Stimulated activated CD4-positive, alpha-beta T cell treated with anti-CD3 and anti-CD28 coated beads, TNF-alpha, amount 100 ng/mL, for 48 hours (primary cell): Measurements from ENCODE around the gene TBC1D9B.
"Not testable (repeated sequence)": the region's sequence is repeated elsewhere in the genome, so short reads cannot be mapped to it uniquely, and the experiment has no call there.

Source experiments
- DNase-seq, 3 donors: peaks; one replicate each; pipeline ENCODE4 v3.0.0-alpha.2; 2020; ENCODE audit warnings: low read depth in 3 of 3

Gene TBC1D9B

GRCh38 chr5:179885491-179886090 is 22.1 kb downstream of the TBC1D9B start:
- no peak for DNase-seq

DNA sequence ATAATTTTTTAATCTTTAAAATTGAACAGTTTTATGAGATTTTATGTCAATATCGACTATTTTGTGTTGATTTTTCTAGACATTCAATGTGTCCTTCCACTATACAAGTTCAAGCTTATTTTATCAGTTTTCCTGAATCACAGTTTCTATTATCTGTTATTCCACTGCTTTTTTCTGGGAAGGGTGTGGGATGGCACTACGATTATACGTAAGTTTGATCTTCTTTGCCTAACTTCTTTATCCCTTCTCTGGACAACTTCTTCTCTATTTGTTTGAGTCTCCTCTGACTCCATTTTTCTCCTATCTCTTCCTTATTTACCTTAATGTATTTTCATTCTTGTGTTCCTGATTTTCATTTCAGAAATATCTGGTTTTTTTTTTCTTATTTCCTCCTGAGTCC is 24.5 kb downstream of the TBC1D9B start:
- DNase-seq, result no peak

DNA sequence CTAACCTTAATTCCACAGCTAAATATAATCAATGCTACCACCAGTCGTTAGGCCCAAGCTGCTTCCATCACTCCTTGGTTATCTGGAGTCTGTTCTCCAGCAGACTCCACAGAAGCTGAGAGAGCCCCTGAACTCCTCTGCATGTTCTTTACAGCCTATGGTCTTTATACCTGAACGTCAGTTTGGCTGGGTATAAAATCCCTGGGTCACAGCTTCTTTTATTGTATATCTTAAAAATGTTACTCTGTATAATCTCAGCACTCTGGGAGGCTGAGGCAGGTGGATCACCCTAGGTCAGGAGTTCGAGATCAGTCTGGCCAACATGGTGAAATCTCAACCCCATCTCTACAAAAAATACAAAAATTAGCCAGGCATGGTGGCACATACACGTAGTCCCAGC is 25.4 kb downstream of the TBC1D9B start:
- no peak for DNase-seq

DNA sequence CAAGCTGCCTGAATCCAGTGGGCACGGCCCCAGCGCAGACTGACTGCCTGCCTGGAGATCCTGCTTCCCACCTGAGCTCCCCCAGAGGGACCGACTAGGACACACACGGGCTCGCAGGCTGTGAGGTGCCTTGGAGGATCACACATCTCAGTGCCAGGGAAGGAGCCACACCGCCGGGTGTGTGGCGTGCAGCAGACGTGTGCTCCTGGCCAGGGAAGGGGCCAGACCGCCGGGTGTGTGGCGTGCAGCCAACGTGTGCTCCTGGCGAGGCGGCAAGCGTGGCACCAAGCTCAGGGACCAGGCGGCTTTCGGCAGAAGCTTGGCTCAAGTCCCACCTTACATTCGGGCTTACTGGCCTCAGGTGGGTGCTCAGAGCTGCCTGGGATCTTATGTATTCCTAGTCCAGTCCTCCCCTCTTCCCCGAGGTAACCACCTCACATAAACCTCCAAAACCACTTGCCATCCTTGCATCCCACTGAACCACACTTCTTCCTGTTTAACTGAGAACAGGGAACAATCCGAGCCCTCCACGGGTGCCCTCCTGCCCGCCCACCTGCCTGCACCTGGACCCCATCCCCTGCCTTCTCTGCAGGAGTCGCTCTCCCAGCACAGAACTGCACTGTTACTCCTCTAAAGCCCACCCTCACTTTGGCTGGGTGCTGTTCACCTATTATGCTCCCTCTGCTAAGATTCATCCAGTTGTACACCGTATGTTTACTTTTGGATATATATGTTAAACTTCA is 26.7 kb downstream of the TBC1D9B start:
- DNase-seq, result no peak

- no peak for DNase-seq
These were observed 27.5 kb downstream of the TBC1D9B start for GRCh38 chr5:179880066-179880650.

DNA sequence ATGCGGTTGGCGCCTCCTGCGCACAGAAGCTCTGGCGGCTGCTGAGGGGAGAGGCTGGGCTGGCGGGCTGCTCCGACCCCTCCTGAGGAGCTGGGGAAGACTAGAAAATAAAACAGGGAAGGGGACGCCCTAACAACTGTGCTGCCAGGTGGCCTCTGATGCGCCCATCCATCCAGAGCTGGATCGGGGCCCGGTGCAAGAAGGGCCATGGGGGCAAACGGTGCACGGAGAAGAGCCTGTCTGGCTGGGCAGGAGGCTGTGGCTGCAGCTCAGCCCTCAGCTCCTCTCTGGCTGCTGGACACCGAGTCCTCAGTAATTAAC is 28.0 kb downstream of the TBC1D9B start:
- no peak for DNase-seq

DNA sequence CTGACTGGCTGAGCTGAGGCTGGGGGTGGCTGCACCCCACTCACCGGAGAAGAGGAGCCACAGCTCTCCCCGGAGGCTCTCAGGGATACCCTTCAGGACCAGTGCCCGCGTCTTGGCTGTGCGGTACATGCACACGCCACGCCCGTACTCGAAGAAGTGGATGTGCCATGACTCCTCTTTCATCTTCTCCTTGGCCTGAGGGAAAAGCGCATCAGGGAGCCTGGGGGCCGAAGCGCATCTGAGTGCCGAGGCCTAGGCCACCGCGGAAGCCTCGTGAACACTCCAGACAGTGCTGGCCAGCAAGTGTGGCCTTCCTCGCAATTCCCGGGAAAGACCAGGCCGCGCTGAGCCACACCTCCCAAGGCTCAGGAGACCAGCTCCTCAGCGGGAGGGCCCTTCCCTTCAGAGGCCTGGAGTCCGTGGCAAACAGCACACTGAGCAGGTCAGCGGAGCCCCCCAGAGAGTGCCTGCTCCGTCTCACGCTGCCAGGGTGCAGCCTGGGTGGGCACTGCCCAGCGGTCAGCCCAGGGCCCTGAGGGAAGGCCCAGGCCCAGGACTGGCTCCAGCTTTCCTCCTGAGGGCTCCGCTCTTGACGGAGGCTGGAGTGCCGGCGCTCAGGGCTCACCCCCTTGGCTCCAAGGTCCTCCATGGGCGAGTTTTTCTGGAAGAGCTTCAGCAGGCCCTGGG is 28.6 kb downstream of the TBC1D9B start:
- no peak for DNase-seq

DNA sequence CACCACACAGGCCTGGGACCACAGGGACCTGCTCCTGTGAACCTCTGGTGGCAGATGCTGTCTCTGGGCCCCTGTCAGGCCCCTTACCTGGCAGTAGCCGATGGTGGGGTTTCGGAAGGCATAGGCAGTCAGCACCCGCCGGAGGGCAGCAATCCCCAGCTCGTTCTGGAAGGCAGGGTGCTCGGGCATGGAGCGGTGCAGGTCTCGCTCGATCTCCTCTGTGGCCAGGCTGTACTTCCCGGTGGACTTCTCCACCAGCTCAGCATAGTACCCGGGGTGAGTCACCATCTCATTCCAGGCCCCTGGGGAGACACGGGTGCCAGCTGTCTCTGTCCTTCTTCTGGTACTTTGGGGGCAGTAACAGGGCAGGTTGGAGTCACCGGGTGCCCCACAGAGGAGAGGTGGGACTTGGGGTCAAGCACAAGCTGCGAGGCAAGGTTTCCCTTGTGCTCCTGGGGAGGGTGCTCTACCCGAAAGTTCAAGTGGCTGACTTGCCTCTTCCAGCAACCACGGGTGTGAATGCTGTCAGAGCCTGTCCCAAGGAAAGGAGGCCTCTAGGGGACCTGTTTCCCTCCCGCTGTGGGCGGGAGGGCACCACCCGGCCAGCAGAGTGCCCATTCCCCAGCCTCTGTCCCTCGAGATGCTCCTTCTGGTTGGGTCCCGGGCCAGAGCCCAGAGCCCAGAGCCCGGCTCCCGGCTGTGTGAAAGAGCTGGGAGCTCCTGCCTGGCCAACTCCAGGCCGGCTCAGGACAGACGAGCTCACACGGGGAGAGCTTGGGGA is 29.3 kb downstream of the TBC1D9B start:
- no peak for DNase-seq

- DNase-seq, result no peak
These were observed 31.1 kb downstream of the TBC1D9B start for GRCh38 chr5:179876610-179876952.

GRCh38 chr5:179875741-179876609 is 31.7 kb downstream of the TBC1D9B start:
- no peak for DNase-seq

DNA sequence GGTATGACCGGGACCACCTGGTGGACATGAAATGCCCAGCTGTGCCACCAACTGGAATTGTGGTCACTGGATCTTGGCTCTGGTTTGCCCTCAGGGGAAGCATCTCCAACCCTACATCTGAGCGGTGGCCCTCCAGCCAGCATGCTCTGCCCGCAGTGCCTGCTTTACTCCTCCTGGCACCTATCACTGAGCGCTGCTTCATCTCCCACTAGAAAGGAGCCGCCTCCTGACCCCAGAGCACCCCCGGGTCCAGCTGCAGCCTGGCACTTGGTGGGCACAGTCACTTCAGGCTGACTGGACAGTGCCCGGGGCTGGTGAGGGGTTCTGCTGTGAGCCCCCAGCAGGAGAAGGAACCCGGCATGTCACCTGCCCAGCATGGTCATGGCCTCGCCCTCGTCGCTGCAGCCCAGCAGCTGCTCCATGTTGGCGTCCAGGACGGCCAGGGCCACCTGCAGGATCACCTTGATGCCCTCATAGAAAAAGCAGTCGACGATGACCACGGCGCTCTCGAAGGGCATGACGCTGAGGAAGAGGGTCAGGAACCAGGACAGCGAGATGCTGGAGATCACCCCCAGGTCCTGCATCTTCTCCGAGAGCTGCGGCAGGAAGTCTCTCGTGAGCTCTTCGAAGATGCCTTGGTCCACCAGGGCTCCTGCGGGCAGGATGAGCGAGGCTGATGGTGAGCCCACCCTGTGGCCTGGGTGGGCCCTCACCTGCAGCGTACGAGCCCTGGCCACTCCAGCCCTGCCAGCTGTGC is 33.0 kb downstream of the TBC1D9B start:
- DNase-seq, result no peak

DNA sequence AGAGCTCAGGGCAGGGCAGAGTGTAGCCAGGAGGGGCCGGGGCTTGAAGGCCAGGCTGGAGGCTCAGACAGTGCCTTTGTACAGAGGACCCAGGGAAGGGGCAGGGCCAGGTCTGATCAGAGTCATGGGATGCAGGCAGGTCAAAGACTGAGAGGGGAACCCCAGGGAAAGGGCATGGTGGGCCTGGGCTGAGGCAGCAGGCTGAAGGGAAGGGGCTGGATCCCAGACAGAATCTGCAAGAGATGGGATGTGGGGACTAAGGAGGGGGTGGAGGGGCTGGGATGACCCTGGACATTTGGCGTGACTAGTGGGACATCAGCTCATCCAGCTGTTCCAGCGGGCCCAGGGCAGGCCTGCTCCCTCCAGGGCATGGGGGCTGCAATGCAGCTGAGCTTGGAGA is 33.6 kb downstream of the TBC1D9B start:
- no peak for DNase-seq

GRCh38 chr5:179873588-179874110 is 34.0 kb downstream of the TBC1D9B start:
- DNase-seq, result no peak

GRCh38 chr5:179872828-179873575 is 34.7 kb downstream of the TBC1D9B start:
- DNase-seq, result no peak

- DNase-seq, result no peak
These were observed 35.5 kb downstream of the TBC1D9B start for GRCh38 chr5:179872055-179872827.

DNA sequence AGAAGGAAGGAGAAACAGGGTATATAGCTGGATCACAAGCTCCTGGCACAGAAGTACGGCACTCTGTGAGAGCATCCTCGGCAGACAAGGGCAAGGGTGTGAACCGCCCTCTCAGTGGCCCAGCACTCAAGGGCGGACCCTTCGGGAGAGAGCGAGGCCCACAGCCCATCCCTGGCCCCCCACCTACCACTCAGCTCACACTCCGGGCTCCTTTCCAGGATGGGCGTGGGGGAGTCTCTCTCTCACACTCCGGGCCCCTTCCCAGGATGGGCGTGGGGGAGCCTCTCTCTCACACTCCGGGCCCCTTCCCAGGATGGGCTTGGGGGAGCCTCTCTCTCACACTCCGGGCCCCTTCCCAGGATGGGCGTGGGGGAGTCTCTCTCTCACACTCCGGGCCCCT is 36.2 kb downstream of the TBC1D9B start:
- not testable (repeated sequence) for DNase-seq

- no peak for DNase-seq
These were observed 36.7 kb downstream of the TBC1D9B start for GRCh38 chr5:179870952-179871351.

DNA sequence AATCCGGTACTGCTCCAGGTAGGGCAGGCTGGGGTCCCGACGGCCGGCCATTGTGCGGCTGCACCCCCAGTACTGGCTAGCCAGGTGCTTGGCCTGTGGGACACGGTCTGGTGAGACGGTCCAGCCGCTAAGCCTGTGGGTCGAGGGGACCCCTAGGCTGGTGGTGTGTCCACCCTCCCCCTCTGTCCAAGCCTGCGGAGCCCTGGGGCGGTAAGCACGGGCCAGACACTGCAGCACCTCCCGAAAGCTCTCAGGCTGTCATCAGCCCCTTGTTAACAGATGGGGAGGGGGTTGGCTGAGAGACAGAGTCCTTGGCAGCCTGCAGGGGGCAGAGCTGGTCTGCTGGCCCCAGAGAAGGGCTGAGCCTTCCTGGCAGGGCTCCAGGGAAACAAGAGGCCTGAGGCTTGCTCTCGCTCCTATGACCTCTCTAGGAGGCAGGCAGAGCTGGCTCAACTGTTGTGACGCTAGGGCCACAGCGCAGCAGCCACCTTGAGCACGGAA is 37.2 kb downstream of the TBC1D9B start:
- no peak for DNase-seq
